Thymus (tissue), 11 donors: ENCODE data around the gene PARG. TPM values are rescaled to one million over a fixed set of nuclear protein-coding genes. Genes with fewer than 3 reads are reported as not detected.

Source experiments
- DNase-seq, 9 donors: peaks; one replicate each; pipeline ENCODE4 v3.0.0-alpha.2; 2013; ENCODE audit warnings: low spot score in 9 of 9, low read depth in 6 of 9, missing footprints in 1 of 9
- H3K27ac ChIP-seq, 2 donors: one replicate each; pipeline ENCODE4 v1.5.1; 2013; ENCODE audit warnings: control low read depth in 1 of 2, low read depth in 1 of 2, low read length in 1 of 2, mild to moderate bottlenecking in 1 of 2, moderate library complexity in 1 of 2
- H3K27me3 ChIP-seq, 2 donors: one replicate each; pipeline ENCODE4 v1.5.1; 2013; ENCODE audit warnings: low read length in 1 of 2; ENCODE audit not compliant: control insufficient read depth in 2 of 2, insufficient read depth in 1 of 2
- H3K36me3 ChIP-seq, 2 donors: one replicate each; pipeline ENCODE4 v1.5.1; 2013; ENCODE audit warnings: low read length in 1 of 2, mild to moderate bottlenecking in 1 of 2, moderate library complexity in 1 of 2; ENCODE audit not compliant: control insufficient read depth in 2 of 2, insufficient read depth in 2 of 2
- H3K4me1 ChIP-seq, 2 donors: one replicate each; pipeline ENCODE4 v1.5.1; 2013; ENCODE audit warnings: low read length in 2 of 2; ENCODE audit not compliant: control insufficient read depth in 2 of 2, insufficient read depth in 2 of 2
- H3K4me3 ChIP-seq, 2 donors: one replicate each; pipeline ENCODE4 v1.5.1; 2013; ENCODE audit warnings: low read length in 2 of 2, control low read depth in 1 of 2, mild to moderate bottlenecking in 1 of 2
- H3K9me3 ChIP-seq, 2 donors: one replicate each; pipeline ENCODE4 v1.5.1; 2013; ENCODE audit warnings: low read length in 1 of 2, mild to moderate bottlenecking in 1 of 2; ENCODE audit not compliant: control insufficient read depth in 2 of 2, insufficient read depth in 1 of 2
- WGBS: extraction: QIAGEN DNeasy Blood & Tissue Kit; methylation state at CpG from one replicate; pipeline ENCODE4 v1.1.7; 2013; 5-methylcytosine and 5-hydroxymethylcytosine counted together
- polyA plus RNA-seq: library from polyadenylated mRNA; stranded (reverse); fragments of 200-250 nt; gene quantifications from one replicate; pipeline ENCODE4 v1.2.3, GENCODE V29; 2013
- total RNA-seq: library from RNA; stranded (reverse); fragments of 120-200 nt; gene quantifications from one replicate; pipeline ENCODE4 v1.2.4, GENCODE V29; 2013
- donor health status: healthy.

The PARG gene
- total and polyA plus RNA-seq, 2 donors: 10.9 to 30.4 TPM

DNA sequence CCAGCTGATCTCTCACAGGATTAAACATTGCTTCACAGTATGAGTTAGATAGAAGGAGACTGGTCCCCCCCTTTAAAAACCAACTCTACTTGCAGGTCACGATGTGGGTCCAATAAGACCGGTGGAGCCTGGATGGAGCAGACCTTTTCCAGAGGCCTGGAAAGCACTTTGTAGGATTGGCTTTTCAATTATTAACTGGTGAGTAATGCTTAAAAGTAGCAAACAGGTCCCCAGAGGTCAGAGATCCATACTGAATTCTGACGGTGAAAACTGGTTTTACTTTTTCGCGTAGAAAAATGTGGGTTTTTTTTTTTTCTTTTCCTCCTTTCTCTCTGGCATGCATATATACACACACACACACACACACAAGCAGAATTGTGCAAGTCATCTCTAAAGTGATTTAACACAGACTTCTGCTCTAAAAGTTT is 104.8 kb downstream of the PARG start:
- no peaks in the 10 kb centered on the region for H3K9me3 ChIP-seq
- H3K36me3 ChIP-seq: peaks cover 7 to 10% of the 10 kb centered on the region in 2 donors
- H3K27me3 ChIP-seq: no peaks in the 10 kb centered on the region
- H3K4me1 ChIP-seq: no peaks in the 10 kb centered on the region
- H3K4me3 ChIP-seq: no peak overlapping the region
- DNase-seq: no peak
- WGBS: 97% methylated on average over 5 of the region's 5 CpGs
- H3K27ac ChIP-seq: no peak overlapping the region

DNA sequence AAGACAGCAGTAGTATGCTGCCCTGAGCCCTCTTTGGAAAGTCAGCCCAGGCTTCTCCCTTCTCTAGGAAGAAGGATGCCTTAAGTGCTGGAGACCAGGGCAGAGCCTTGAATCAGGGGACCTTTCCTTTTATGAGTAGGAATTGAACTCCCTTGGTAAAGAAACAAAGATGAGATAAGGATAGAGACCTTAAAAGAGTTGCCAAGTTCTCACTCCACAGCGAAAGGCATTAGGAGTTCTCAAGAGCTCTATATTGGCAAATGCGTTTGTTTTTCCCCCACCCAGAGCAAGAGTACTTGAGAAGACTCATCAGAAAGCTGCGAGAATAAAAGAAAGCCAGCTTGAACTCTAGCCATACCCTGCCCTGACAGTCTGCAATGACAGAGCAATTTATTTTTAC is 106.9 kb downstream of the PARG start:
- Histone ChIP-seq H3K4me1 (peaks cover 0 to 1% of the 10 kb centered on the region in 2 donors), H3K9me3 (no peaks in the 10 kb centered on the region), H3K27ac (no peak overlapping the region), H3K36me3 (peaks cover 11 to 13% of the 10 kb centered on the region in 2 donors), H3K27me3 (no peaks in the 10 kb centered on the region), H3K4me3 (no peak overlapping the region)
- DNase-seq: no peak
- 97% methylated on average over 3 of the region's 3 CpGs for WGBS

DNA sequence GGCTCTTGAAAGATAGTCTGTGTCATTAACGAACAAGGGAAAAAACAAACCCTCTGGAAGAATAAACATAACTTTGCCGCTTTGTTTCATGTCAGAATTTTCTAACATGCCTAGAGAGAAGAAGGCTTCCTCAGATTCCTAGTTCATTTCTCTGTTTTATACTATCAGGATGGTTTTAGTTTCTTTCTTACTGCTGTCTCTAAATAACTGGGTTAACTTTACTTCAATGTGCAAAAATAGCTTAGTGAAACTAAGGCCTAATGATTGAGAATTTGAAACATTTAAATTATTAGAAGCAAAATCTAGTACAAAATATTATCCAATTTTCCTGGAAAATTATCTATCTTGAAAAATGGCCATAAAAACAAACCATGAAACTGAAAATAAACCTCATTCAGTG is 107.6 kb downstream of the PARG start:
- H3K27me3 ChIP-seq: no peaks in the 10 kb centered on the region
- H3K4me3 ChIP-seq: no peak overlapping the region
- H3K27ac ChIP-seq: no peak overlapping the region
- H3K36me3 ChIP-seq: peaks cover 11 to 13% of the 10 kb centered on the region in 2 donors
- peaks cover 0 to 3% of the 10 kb centered on the region in 2 donors for H3K4me1 ChIP-seq
- H3K9me3 ChIP-seq: no peaks in the 10 kb centered on the region
- 97% methylated on average over 2 of the region's 2 CpGs for WGBS
- no peak for DNase-seq

DNA sequence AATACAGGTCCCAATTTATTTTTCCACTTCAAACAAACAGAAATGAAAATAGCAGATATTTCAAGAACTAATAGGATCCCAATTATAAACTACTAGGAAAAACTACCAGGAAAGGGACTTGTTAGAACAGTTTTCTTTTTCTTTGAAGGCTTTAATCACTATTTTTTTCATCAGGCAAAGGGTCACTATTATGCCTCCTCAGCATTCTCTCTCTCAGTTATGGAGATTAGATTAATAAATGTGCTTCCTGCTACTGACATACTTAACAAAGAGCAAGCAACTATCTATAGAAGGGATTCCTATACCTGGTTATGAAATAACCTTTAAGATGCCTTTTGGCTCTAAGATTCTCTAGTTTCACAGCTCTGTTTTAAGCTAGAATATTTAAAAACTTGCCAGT is 108.7 kb downstream of the PARG start:
- Histone ChIP-seq H3K4me1 (peaks cover 0 to 3% of the 10 kb centered on the region in 2 donors), H3K9me3 (no peaks in the 10 kb centered on the region), H3K4me3 (no peak overlapping the region), H3K36me3 (peaks cover 11 to 13% of the 10 kb centered on the region in 2 donors), H3K27me3 (no peaks in the 10 kb centered on the region), H3K27ac (no peak overlapping the region)
- no peak for DNase-seq

DNA sequence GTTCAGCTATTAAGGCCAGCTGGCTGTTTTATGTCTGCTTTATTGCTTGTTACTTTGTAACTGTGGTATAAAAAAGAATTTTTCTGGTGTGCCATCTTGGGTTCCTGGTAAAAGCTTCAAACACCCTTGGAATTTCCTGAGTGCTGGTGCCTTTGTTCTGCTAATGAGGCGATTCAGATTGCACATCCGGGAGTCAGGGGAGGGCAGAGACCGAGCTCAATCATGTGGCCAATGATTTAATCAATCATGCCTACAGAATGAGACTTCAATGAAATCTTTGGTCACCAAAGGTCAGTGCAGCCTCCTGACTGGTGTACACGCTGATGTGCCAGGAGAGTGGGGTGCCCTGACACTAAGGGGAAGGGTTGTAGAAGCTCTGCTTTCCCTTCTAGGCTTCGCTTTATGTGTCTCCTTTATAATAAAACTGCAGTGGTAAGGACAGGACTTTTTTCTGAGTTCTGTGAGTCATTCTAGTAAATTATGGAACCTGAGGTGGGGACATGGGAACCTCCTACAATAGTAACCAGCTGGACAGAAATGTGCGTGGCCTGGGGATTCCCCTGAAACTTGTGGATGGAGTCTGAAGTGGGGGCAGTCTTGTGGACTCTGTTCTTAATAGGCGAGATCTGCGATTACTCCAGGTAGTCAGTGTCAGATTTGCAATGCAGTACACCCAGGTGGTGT is 110.3 kb downstream of the PARG start:
- no peaks in the 10 kb centered on the region for H3K27me3 ChIP-seq
- no peak for DNase-seq
- H3K4me3 ChIP-seq: no peak overlapping the region
- peaks cover 0 to 3% of the 10 kb centered on the region in 2 donors for H3K4me1 ChIP-seq
- H3K9me3 ChIP-seq: no peaks in the 10 kb centered on the region
- peaks cover 11 to 17% of the 10 kb centered on the region in 2 donors for H3K36me3 ChIP-seq
- H3K27ac ChIP-seq: no peak overlapping the region
- 96% methylated on average over 8 of the region's 8 CpGs for WGBS

DNA sequence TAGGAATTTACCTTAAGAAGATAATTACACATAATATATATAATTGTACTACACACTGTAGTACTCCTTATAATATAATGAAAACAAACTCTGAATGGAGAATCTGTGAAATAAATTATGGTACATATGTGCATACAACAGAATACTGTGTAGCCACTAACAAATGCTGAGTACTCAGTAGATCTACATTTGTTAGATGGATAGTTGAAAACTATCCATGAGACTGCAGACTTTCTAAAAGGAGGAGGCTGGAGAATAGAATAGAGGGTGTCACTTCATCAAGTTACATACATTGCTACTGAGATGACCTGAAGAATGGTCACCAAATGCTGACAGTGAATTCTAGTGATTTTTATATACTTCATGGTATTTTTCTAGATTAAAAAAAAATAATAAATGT is 111.0 kb downstream of the PARG start:
- Histone ChIP-seq H3K4me3 (no peak overlapping the region), H3K4me1 (peaks cover 0 to 3% of the 10 kb centered on the region in 2 donors), H3K27me3 (no peaks in the 10 kb centered on the region), H3K9me3 (no peaks in the 10 kb centered on the region), H3K36me3 (peaks cover 11 to 19% of the 10 kb centered on the region in 2 donors), H3K27ac (no peak overlapping the region)
- no peak for DNase-seq

DNA sequence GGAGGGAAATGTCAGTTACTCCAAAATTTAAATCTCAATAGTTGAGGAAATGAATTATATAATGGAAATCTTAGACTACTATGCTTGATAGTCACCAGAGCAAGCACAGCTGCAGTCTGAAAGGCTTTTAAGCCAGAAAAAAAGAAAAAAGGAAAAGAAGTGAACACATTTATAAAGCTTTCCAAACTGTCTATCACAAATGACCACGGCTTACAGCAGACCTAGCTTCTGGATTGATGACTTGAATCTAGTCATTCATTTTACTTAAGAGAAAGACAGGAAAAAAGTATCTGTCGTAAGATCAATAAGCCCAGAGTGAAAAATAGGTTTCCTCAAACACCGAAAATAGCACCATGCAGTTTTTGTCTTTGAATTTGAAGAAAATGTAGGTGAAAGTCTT is 111.8 kb downstream of the PARG start:
- Histone ChIP-seq H3K27me3 (no peaks in the 10 kb centered on the region), H3K9me3 (no peaks in the 10 kb centered on the region), H3K4me1 (peaks cover 0 to 3% of the 10 kb centered on the region in 2 donors), H3K36me3 (peaks cover 11 to 20% of the 10 kb centered on the region in 2 donors), H3K27ac (no peak overlapping the region), H3K4me3 (no peak overlapping the region)
- DNase-seq: peak in 4 of 9 donors; percentile 5 to 44 (median 8)
- WGBS: 25% methylated on average over 3 of the region's 3 CpGs

DNA sequence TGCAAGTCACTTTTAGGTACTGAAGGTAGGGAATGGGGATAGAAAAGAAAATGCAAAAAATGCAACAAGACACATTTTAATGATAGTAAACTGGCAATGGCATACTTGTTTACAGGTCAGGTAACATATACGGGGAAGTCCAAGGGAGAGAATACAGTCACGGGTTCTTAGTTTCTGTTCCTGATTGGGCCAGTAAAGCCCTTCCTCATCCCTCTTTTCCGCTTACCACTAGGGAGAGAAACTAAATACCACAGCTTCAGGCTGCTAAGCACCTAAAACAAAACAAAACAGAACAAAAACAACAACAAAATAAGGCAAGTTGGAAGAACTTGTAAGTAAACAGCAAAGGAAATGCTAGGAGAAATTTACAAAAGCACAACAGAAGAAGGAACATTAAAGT is 114.5 kb downstream of the PARG start:
- WGBS: 96% methylated on average over 3 of the region's 3 CpGs
- peaks cover 10 to 16% of the 10 kb centered on the region in 2 donors for H3K36me3 ChIP-seq

DNA sequence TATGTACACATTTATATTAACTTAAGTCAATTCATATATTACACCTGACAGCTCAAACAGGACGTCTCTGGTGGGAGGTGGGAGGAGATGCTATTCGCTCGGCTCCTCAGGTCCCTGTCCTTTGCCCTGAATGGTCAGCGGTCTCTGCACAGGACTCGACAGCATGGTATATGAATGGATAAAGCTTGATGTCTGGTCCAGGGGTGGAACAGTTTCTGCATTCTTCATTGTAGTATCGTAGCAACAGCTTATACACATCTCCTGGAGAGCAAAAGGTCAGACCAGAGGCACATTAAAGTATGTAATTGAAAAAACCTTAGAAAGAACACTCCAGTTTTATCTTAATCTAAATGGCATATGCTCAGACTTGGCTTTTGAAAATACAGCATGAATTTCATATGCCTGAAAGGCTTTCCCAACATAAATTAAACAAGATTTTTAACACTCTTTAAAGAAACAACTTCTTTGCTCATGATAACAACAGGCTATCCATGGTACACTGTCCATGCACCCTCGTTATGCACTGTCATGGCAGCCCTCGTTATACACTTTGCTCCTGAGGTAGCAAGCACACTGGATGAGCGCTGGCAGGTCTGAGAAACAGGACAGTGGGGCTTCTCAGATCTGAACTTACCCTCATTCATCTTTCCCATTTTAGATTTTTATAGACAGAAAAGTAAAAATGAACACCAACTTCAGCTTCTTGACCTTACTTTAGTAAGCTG is 122.4 kb downstream of the PARG start:
- H3K36me3 ChIP-seq: peaks cover 10 to 21% of the 10 kb centered on the region in 2 donors
- no peak overlapping the region for H3K4me3 ChIP-seq
- H3K27me3 ChIP-seq: no peaks in the 10 kb centered on the region
- DNase-seq: no peak
- 97% methylated on average over 9 of the region's 9 CpGs for WGBS
- H3K4me1 ChIP-seq: no peaks in the 10 kb centered on the region
- no peaks in the 10 kb centered on the region for H3K9me3 ChIP-seq
- H3K27ac ChIP-seq: no peak overlapping the region

More for the DNA sequence above, 114.5 kb downstream of the PARG start:
- Histone ChIP-seq H3K27ac (no peak overlapping the region), H3K4me3 (no peak overlapping the region), H3K27me3 (no peaks in the 10 kb centered on the region), H3K9me3 (no peaks in the 10 kb centered on the region), H3K4me1 (peaks cover 0 to 3% of the 10 kb centered on the region in 2 donors)
- peak in 1 of 9 donors; percentile 9 for DNase-seq
